GM21723 (cell line): ENCODE data around the gene TRAPPC5.
"Not testable (repeated sequence)": the region's sequence is repeated elsewhere in the genome, so short reads cannot be mapped to it uniquely, and the experiment has no call there.

Experiments used
- ATAC-seq: cut with Tn5 transposase; IDR thresholded peaks from one replicate; pipeline ENCODE4 v1.9.1; 2021; ENCODE audit warnings: mild to moderate bottlenecking, moderate library complexity; ENCODE audit not compliant: unreplicated experiment

The TRAPPC5 gene

DNA sequence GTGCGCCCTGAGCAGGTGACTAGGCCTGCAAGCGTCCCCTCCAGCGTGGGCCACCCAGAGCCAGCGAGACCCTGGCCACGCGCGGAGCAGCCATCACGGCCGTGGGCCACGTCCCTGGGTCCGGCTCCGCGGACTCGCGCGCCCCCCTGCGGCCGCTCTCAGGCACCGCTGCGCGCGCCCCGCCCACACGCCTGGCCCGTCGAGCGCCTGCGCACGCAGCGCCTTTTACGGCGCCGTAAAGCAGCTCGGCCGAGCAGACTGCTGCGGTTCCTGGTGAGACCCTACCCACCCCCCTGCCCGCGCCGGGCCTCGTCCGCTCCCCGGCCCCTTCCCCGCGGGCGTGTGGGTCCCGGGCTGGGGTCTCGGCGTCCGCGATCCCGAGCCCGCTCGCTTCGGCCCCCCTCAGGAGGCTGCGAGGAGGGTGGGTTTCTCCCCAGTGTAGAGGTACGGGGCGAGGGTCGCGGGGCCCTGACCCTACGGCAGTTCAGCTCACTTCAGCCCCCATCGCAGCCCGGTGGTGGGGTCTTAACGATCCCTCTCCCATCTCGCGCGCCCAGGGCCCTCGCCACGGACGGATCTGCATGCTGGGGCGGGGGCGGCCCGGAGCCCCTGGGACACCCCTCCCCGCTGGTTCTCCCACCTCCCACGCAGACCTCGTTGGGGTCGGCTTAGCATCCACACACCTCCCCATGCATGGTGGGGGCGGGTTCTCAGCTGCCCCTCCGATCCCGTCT, at the start of gene TRAPPC5:
TRAPPC5 (plus strand) TSS at position 228 of the 734 bp plus-strand sequence. CDS start 1,421 bp downstream, outside the sequence.
- no peak for ATAC-seq

DNA sequence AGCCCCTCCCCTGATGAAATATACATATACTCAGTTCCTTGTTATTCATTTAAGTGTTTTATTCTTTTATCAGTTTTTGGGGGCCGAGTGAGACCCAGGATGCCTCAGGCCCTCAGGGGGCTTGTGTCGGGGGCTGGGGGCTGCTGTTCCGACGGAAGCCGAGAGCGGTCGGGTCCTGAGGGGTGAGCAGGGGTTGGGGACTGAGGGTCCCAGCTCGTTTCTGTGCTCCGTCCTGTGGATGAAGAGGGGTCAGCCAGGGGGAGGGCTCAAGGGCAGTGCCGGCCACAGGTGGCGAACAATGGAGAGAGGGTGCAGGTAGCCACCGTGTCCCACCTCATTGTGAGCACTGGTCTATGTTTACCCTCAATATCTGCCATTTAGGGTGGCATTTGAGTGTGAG, 49.1 kb upstream of the TRAPPC5 start:
- no peak for ATAC-seq

DNA sequence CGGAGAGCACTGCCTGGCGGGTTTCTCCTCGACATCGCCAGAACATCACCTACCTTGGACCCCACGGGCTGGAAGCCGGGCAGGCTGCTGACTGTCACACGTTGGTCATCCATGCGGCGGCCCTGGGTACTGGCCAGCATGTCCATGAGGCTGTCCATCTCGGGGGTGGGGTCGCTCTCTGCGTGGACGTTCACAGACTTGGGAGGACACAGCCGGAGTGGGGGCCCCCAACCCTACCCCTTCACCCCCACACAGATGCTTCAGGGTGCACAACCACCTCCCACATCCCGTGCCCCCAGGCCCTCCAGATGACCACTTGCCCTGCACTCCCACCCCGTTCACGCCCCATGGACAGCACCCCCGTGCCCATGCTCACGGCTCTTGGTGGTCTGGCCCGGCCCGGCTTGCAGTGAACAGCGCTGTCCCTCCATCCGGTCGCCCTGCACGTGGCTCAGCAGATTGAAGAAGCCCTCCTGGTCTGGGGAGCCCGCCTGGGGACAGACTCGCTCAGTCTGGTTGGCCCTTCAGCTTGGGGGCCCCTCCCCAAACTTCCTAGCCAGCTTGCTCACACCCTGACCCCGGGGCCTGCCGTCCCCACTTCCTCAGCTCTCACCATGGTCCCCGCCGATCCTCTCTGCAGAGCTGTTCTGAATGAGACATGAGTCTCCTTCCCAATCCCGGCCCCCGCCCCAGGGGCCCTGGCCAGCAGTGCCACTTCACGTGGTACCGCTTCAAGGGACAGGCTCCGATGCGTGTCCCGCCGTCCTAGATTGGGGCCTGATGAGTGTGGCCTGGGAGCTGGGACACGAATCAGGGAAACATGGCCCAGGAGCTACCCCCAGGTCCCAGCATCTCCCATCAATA, 48.1 kb upstream of the TRAPPC5 start:
- no peak for ATAC-seq

DNA sequence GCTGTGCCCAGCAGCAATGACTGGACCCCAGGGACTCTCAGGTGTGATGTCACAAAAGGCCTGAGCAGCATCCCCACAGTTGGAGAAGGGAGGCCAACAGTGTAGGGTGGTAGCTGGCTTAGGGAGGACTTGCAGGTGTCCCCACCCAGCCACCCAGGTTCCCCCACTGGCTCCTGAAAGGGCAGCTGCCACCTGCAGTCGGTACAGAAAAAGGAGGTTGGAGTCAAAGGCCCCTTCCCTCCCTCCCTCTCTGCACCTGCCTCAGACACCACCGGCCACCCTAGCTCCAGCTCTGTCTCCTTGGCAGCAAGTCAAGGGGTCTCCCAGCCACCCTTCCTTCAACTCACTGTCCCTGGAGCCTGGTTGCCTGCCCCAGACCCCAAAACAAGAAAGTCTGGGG, 46.9 kb upstream of the TRAPPC5 start, which contains the start of gene PCP2:
PCP2 (minus strand) TSS at position 22 of the 400 bp plus-strand sequence. CDS start 262 bp downstream, outside the sequence.
- no peak for ATAC-seq

DNA sequence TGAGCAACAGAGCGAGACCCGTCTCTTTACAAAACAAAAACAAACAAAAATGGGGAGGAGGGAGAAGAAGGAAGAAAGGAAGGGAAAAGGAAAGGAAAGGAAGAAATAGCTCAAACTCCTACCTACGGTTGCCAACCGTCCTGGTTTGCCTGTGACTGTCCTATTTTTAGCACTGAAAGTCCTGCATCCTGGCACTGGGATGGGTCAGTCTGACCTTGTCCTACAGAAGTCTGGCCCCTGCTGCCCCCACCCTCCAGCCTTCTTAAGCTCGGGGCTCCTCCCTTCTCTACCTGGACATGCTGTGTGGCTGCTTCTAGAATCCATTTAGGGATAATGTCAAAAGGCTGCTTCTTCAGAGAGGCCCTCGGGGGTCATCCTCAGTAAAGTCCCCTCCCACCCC, 45.0 kb upstream of the TRAPPC5 start:
- ATAC-seq = no peak

DNA sequence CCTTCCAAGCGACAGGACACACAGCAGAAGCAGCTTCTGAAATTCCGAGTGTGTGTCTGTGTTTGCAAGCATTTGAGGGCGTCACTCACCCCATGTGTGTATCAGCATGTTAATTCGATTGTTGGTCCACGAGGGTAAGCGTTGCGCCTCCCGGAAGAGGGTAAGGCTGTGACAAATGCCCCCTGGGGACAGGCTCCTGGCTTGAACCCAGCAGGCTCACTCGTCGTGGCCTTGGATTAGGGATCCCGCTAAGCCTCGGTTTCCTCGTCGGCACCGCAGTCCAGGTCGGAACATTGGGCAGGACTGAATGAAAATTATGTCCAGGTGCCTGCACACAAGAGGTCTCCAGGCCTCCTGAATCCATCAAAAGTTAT, 44.3 kb upstream of the TRAPPC5 start:
- no peak for ATAC-seq

DNA sequence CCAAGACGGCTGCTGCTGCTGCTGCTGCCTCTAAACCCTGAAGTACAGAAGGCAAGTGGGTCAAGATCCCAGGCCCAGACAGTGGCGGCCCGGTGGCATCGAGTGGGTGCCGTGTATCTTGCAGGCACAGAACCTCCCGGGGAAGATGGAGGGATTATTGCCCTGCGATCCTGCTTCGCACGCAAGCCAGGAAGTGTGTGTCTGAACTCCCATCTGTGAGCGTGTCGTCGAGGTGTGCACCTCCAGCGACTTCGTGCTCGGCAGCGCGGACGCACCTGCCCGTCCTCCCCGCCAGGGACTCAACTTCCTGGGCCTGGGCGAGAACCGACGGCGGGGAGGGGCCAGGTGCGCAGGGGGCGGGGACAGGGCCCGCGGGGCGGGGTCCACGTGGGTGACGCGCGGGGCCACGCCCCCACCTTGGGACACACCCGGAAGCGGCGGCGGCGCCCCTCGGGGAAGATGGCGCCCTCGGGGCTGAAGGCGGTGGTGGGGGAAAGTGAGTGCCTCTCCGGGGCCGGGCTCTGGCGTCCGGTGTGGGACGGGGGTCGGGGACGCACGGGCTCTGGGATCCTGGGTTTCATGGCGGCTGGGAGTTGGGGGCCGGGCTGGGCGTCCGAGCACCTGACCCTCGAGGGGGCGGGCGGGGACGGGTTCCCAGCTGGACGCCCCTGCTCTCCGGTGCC, 43.8 kb upstream of the TRAPPC5 start, which contains the start of gene STXBP2:
STXBP2 (plus strand) TSS at position 420 of the 683 bp plus-strand sequence; CDS start at position 460, 40 bp downstream.
- ATAC-seq = peak; percentile 69

DNA sequence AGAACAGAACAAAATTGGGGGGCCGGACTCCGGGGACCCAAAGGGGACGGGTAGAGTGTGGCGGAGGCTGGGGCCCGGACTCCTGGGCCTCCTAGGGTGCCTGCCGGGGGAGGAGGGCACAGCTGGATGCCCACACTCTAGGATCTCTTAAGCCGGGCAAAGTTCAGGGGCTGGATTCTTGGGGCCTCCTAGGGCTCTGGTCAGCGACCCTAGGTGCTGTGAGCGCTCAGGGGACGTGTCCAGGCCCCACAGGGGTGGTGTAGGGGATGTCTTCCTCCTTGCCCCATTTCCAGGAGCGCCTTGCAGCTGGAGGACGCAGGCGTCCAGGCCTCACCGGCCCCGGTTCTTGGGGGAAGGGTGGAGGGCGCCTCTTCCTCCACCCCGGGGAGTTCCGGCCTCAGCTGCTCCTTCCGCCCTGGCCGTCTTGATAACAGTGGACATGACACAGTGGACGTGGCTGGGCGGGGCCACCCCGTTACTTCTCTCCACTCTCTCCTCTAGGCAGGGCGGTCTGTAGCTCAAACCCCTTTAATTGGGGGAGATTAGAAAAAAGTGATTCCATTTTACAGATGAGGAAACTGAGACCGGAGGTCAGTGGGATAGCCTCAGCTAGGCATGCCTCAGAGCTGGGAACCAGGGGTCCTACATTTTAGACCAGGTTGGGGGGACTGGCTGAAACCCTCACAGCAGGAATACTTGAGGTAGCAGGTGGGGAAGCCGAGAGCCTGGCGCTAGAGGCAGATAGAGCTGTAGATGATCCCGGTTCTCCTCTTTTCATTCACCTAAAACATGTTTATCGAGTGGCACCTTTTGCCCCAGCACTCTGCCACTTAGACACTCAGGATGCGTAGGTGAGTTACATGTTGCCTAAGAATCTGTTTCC, 43.0 kb upstream of the TRAPPC5 start:
- ATAC-seq = no peak

DNA sequence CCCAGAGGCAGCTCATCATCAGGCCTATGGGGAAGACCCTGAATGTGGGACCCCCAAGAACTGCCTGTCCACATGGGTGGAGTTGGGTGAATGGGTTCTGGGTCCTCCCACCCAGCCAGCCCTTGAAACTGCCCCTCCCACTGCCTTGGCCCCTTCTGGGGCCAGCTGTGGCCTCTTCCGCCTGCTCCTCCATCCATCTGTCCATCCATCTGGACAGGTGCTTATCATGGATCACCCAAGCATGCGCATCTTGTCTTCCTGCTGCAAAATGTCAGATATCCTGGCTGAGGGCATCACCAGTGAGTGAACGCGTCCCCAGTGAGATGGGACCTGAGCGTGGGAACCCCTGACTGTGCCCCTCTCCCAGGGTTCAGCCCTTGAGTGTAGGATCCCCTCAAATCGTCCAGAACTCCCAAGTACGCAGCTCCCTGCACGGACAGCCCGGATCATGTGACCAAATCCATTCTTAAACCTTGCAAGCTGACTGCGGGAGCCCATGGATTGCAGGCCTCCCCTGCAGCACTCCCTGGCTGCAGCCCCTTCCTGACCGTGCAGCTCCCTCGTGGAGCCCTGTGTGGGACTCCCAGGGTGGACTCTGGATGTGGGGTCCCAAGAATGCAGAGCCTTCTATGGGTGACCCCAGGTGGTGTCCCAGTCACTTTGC, 41.7 kb upstream of the TRAPPC5 start:
- ATAC-seq = no peak

DNA sequence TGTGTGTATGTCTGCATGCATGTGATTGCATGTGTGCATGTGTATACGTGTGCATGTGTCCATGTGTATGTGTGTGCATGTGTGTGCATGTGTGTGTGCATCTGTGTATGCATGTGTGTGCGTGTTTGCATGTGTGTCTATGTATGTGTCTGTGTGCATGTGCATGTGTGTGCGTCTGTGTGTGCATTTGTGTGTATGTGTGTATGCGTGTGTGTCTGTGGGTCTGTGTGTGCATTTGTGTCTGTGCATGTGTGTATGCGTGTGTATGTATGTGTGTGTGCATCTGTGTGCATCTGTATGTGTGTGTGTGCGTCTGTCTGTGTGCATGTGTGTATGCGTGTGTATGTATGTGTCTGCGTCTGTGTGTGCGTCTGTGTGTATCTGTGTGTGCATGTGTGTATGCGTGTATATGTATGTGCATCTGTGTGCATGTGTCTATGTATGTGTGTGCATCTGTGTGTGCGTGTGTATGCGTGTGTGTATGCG, 40.7 kb upstream of the TRAPPC5 start:
- ATAC-seq = no peak

DNA sequence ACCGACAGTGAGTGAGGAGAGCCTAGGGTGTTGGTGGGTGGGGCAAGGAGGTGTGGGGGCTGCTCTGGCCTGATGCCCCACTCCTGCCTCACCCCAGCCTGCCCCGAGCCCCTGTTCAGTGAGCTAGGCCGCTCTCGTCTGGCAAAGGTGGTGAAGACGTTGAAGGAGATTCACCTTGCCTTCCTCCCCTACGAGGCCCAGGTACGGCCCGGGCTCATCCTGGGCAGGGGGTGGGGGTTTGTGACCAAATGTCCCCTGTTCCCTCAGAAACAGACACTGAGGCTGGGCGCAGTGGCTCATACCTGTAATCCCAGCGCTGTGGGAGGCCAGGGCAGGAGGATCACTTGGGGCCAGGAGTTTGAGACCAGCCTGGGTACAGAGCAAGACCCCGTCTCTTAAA, 39.8 kb upstream of the TRAPPC5 start:
- no peak for ATAC-seq

DNA sequence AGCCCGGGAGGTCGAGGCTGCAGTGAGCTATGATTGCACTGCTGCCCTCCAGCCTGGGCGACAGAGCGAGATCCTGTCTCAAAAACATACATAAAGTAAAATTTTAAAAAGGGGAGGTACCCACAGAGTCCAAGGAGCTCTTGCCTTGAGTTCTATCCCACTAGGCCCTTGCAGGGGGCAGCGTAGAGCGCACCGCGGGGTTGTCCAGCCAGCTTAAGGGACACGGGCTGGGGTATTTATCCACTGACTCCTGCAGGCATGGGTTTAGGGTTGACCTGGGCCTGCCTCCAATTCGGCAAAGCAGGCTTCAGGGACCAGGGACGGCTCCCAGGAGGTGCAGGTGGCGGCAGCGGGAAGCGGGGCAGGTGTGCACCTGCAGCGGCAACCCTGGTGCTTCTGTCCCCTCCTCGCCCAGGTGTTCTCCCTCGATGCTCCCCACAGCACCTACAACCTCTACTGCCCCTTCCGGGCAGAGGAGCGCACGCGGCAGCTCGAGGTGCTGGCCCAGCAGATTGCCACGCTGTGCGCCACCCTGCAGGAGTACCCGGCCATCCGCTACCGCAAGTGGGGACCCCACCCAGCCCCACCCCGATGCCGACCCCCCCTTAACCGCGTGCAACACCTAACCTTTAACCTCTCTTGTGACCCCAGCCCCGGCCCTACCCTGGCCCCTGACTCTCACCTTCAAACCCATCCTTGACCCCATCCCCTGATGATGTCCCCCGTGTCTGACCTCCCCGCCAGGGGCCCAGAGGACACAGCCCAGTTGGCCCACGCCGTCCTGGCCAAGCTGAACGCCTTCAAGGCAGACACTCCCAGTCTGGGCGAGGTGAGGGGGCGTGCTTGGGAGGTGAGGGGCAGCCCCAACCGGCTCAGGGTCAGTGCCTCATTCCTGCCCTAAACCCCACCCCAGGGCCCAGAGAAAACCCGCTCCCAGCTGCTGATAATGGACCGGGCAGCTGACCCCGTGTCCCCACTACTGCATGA, 39.0 kb upstream of the TRAPPC5 start:
- no peak for ATAC-seq

DNA sequence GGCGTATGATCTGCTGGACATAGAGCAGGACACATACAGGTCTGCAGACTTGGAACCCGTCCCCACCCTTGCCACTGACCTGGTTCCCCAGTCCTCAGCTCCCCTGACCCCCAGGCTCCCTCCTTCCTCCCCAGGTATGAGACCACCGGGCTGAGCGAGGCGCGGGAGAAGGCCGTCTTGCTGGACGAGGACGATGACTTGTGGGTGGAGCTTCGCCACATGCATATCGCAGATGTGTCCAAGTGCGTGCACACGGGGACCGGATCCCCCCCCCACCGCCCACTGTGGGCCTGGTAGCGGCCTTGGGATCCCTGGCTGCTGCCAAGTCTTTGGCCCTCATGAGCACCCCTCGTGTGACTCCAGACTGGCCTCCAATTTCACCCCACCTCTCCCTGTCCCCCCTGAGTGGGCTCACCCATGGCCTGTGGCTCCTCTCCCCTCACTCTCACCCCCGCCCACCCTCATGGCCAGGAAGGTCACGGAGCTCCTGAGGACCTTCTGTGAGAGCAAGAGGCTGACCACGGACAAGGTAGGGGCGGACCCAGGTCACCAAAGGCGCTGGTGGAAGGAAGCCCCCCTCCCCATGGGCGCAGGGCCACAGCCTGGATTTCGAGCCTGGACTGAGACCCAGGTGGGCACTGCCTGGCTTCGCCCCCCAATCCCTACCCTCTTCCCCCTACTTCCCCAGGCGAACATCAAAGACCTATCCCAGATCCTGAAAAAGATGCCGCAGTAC, 38.2 kb upstream of the TRAPPC5 start:
- ATAC-seq = no peak

DNA sequence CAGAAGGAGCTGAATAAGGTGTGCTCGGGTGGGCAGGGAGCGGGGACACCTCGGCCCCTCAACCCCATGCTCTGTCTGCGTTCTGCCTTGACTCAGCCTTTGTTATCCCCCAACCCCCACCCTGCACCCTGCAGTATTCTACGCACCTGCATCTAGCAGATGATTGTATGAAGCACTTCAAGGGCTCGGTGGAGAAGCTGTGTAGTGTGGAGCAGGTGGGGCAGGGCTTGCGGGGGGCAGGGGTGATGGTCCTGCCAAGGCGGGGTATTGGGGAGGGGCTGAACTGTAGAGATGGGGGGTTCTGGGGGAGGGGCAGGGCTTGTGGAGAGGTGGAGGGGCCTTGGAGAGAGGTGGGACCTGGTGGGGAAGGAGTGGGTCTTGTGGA, 37.6 kb upstream of the TRAPPC5 start:
- no peak for ATAC-seq

DNA sequence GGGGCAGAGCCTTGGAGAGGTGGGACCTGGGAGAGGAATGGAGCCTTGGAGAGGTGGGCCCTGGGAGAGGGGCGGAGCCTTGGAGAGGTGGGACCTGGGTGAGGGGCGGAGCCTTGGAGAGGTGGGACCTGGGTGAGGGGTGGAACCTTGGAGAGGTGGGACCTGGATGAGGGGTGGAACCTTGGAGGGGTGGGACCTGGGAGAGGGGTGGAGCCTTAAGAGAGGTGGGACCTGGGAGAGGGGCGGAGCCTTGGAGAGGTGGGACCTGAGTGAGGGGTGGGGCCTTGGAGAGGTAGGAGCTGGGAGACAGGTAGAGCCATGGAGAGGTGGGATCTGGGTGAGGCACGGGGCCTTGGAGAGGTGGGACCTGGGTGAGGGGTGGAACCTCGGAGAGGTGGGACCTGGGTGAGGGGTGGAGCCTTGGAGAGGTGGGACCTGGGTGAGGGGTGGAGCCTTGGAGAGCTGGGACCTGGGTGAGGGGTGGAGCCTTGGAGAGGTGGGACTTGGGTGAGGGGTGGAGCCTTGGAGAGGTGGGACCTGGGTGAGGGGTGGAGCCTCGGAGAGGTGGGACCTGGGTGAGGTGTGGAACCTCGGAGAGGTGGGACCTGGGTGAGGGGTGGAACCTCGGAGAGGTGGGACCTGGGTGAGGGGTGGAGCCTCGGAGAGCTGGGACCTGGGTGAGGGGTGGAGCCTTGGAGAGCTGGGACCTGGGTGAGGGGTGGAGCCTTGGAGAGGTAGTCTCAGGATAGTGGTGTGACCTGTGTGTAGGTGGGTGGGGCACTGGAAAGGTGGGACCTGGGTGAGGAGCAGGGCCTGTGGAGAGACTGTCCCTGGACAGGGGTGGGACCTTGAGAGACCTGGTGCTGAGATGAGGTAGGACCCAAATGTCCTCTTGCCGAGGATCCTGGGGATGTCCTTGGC, 36.7 kb upstream of the TRAPPC5 start:
- not testable (repeated sequence) for ATAC-seq

DNA sequence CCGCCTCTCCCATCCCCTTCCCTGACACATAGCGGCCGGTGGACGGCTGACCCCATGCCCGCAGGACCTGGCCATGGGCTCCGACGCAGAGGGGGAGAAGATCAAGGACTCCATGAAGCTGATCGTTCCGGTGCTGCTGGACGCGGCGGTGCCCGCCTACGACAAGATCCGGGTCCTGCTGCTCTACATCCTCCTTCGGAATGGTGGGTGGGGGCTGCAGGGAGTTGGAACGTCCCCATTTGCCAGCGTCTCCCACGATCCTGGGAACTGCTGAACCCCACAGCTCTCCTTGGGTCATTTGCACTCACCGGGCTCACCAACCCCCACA, 36.1 kb upstream of the TRAPPC5 start:
- no peak for ATAC-seq

DNA sequence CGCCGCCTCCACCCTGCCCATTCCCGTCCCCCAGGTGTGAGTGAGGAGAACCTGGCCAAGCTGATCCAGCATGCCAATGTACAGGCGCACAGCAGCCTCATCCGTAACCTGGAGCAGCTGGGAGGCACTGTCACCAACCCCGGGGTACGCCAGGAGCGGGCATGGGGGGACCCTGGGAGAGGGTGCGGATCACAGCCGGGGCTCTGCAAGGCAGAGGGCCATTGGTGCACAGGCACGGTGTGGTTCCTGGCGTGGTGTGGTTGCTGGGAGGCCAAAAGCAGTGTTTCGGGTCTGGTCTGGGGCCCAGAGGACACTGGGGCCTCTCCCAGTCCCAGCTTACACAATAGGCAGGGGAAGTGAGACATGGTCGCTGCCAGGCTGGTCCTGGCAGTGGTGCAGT, 35.5 kb upstream of the TRAPPC5 start:
- no peak for ATAC-seq
